Effector memory CD4-positive, alpha-beta T cell (primary cell): ENCODE measurements around the gene EDAR.

Experiments
- DNase-seq, 3 donors: peaks; one replicate each; pipeline ENCODE4 v3.0.0-alpha.2; 2020
- H3K27ac ChIP-seq: 2 replicates; pipeline ENCODE4 v1.7.0; 2013; ENCODE audit warnings: mild to moderate bottlenecking, low read length, moderate library complexity; ENCODE audit not compliant: insufficient read depth, poor library complexity, severe bottlenecking
- H3K27me3 ChIP-seq: replicated peaks from 2 replicates; pipeline ENCODE4 v1.7.0; 2013; ENCODE audit warnings: mild to moderate bottlenecking, low read length; ENCODE audit not compliant: insufficient read depth, control insufficient read depth, poor library complexity, severe bottlenecking
- H3K36me3 ChIP-seq: 2 replicates; pipeline ENCODE4 v1.7.0; 2013; ENCODE audit warnings: mild to moderate bottlenecking, low read length, moderate library complexity; ENCODE audit not compliant: control insufficient read depth, insufficient read depth
- H3K4me1 ChIP-seq: 2 replicates; pipeline ENCODE4 v1.7.0; 2013; ENCODE audit warnings: low read length, mild to moderate bottlenecking; ENCODE audit not compliant: control insufficient read depth, insufficient read depth, poor library complexity, severe bottlenecking
- H3K4me3 ChIP-seq: 2 replicates; pipeline ENCODE4 v1.7.0; 2013; ENCODE audit warnings: low read length, low read depth, mild to moderate bottlenecking; ENCODE audit not compliant: insufficient read depth, poor library complexity, severe bottlenecking
- H3K9me3 ChIP-seq: 2 replicates; pipeline ENCODE4 v1.7.0; 2013; ENCODE audit warnings: mild to moderate bottlenecking, low read length, moderate library complexity; ENCODE audit not compliant: control insufficient read depth

EDAR gene

GRCh38 chr2:108982259-108982679 is 6.8 kb downstream of the EDAR start:
- no peaks in the 10 kb centered on the region for H3K27me3 ChIP-seq
- H3K4me1 ChIP-seq, result no peaks in the 10 kb centered on the region
- no peaks in the 10 kb centered on the region for H3K36me3 ChIP-seq
- DNase-seq, result no peak
- no peaks in the 10 kb centered on the region for H3K9me3 ChIP-seq
- H3K27ac ChIP-seq, result no peak overlapping the region
- H3K4me3 ChIP-seq, result no peak overlapping the region

GRCh38 chr2:108981846-108982245 is 7.2 kb downstream of the EDAR start:
- Histone ChIP-seq H3K27me3 (no peaks in the 10 kb centered on the region), H3K27ac (no peak overlapping the region), H3K4me1 (no peaks in the 10 kb centered on the region), H3K36me3 (no peaks in the 10 kb centered on the region), H3K9me3 (no peaks in the 10 kb centered on the region), H3K4me3 (no peak overlapping the region)
- DNase-seq, result no peak

GRCh38 chr2:108980076-108980475 is 8.9 kb downstream of the EDAR start:
- Histone ChIP-seq H3K36me3 (no peaks in the 10 kb centered on the region), H3K4me3 (no peak overlapping the region), H3K9me3 (no peaks in the 10 kb centered on the region), H3K4me1 (no peaks in the 10 kb centered on the region), H3K27ac (no peak overlapping the region), H3K27me3 (no peaks in the 10 kb centered on the region)
- DNase-seq, result no peak

- Histone ChIP-seq H3K27me3 (no peaks in the 10 kb centered on the region), H3K27ac (no peak overlapping the region), H3K9me3 (no peaks in the 10 kb centered on the region), H3K4me3 (no peak overlapping the region), H3K36me3 (no peaks in the 10 kb centered on the region), H3K4me1 (no peaks in the 10 kb centered on the region)
- DNase-seq, result no peak
Measured at GRCh38 chr2:108979461-108979860, 9.6 kb downstream of the EDAR start.

- Histone ChIP-seq H3K36me3 (no peaks in the 10 kb centered on the region), H3K4me1 (no peaks in the 10 kb centered on the region), H3K27ac (no peak overlapping the region), H3K4me3 (no peak overlapping the region), H3K27me3 (no peaks in the 10 kb centered on the region), H3K9me3 (no peaks in the 10 kb centered on the region)
- no peak for DNase-seq
Measured at GRCh38 chr2:108978709-108979111, 10.3 kb downstream of the EDAR start.

- Histone ChIP-seq H3K4me1 (no peaks in the 10 kb centered on the region), H3K36me3 (no peaks in the 10 kb centered on the region), H3K4me3 (no peak overlapping the region), H3K9me3 (no peaks in the 10 kb centered on the region), H3K27me3 (no peaks in the 10 kb centered on the region), H3K27ac (no peak overlapping the region)
- DNase-seq, result no peak
Measured at GRCh38 chr2:108975613-108976435, 13.2 kb downstream of the EDAR start.

- H3K27me3 ChIP-seq, result no peaks in the 10 kb centered on the region
- no peak for DNase-seq
- H3K4me1 ChIP-seq, result no peaks in the 10 kb centered on the region
- no peaks in the 10 kb centered on the region for H3K9me3 ChIP-seq
- no peak overlapping the region for H3K4me3 ChIP-seq
- H3K27ac ChIP-seq, result no peak overlapping the region
- H3K36me3 ChIP-seq, result no peaks in the 10 kb centered on the region
Measured at GRCh38 chr2:108974674-108975073, 14.3 kb downstream of the EDAR start.

GRCh38 chr2:108972663-108973062 is 16.4 kb downstream of the EDAR start:
- Histone ChIP-seq H3K9me3 (no peaks in the 10 kb centered on the region), H3K36me3 (no peaks in the 10 kb centered on the region), H3K27ac (no peak overlapping the region), H3K27me3 (no peaks in the 10 kb centered on the region), H3K4me1 (no peaks in the 10 kb centered on the region), H3K4me3 (no peak overlapping the region)
- no peak for DNase-seq

- no peak for DNase-seq
- no peaks in the 10 kb centered on the region for H3K4me1 ChIP-seq
- no peak overlapping the region for H3K27ac ChIP-seq
- no peaks in the 10 kb centered on the region for H3K9me3 ChIP-seq
- H3K36me3 ChIP-seq, result no peaks in the 10 kb centered on the region
- no peaks in the 10 kb centered on the region for H3K27me3 ChIP-seq
- no peak overlapping the region for H3K4me3 ChIP-seq
Measured at GRCh38 chr2:108971661-108972566, 17.1 kb downstream of the EDAR start.

GRCh38 chr2:108970369-108970768 is 18.7 kb downstream of the EDAR start:
- H3K36me3 ChIP-seq, result no peaks in the 10 kb centered on the region
- H3K4me1 ChIP-seq, result peaks cover 10% of the 10 kb centered on the region
- no peak for DNase-seq

More at GRCh38 chr2:108970369-108970768, 18.7 kb downstream of the EDAR start:
- Histone ChIP-seq H3K27ac (no peak overlapping the region), H3K4me3 (no peak overlapping the region), H3K27me3 (no peaks in the 10 kb centered on the region), H3K9me3 (no peaks in the 10 kb centered on the region)
